Stimulated activated CD4-positive, alpha-beta T cell treated with anti-CD3 and anti-CD28 coated beads, TNF-alpha, amount 100 ng/mL, for 24 hours (primary cell): ENCODE results near the gene EDN1.
"Not testable (repeated sequence)": the region's sequence is repeated elsewhere in the genome, so short reads cannot be mapped to it uniquely, and the experiment has no call there.

ENCODE experiments used
- DNase-seq, 3 experiments: peaks; one replicate each; pipeline ENCODE4 v3.0.0-alpha.2; 2020; ENCODE audit warnings: low read depth in 3 of 3

Gene EDN1

DNA sequence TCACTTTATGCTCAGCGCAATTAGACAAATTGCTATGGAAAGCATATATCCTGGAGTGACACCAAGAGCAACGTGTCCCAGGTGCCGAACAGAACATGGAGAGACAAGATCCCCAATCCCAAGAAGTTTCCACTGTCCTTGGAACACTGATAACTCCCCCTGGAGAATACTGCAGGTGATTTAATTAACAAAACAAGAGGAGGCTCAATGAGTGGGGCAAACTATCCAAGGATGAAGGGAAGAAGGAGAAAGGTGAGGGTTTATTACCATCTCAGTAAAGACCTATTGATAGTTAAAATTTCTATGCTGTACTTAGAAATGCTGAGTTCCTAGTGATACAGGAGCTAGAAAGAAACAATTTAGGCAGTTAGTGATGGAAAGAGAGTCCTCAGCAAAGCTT lies 35.7 kb downstream of the EDN1 start:
- no peak for DNase-seq

GRCh38 chr6:12327391-12327790 lies 37.2 kb downstream of the EDN1 start:
- DNase-seq = no peak

DNA sequence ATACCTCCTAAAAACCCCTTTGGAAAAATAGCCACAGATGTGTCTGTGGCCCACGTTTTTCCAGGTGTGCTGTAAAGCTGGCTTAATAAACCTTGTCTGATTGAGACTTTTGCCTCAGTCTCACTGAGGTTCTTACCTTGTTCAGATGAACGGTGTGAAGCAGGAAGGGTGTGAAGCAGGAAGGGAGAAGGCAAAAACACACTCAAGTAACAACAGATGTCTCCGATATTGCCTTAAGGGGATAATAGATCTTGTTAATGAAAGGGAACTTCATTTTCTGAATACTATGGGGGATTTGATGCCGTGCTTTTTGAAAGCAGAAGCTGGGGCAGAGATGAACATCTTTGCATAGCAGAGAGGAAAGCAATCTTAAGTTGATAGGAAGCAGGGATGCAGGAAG lies 37.8 kb downstream of the EDN1 start:
- no peak for DNase-seq

GRCh38 chr6:12328701-12329100 lies 38.5 kb downstream of the EDN1 start:
- DNase-seq = no peak

GRCh38 chr6:12331474-12331873 lies 41.3 kb downstream of the EDN1 start:
- DNase-seq = no peak

- no peak for DNase-seq
Observed at GRCh38 chr6:12331951-12332749, 42.0 kb downstream of the EDN1 start.

DNA sequence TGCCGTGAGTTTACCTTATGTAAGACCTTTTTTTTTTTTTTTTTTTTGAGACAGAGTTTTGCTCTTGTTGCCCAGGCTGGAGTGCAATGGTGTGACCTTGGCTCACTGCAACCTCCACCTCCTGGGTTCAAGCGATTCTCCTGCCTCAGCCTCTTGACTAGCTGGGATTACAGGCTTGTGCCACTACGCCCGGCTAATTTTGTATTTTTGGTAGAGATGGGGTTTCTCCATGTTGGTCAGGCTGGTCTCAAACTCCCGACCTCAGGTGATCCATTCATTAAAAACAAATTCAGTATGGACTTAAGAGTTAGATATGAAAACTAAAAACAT lies 42.6 kb downstream of the EDN1 start:
- not testable (repeated sequence) for DNase-seq

DNA sequence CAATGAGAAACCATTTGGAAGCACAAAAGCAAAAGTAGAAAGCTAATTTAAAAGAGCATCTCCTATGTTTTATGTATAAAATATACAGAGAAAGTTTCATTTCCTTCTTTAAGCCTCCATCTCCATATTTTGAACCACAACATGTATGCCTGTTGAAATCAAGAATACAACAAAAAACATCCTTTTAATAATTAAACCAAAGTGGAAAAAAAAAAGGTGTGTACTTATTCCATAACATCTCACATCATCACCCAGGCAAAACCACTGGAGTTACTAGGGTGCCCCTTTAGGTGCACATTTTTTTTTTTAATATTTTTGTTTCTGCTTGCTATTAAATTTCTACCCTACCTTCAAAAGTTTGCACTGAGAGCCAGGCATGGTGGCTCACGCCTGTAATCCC lies 43.0 kb downstream of the EDN1 start:
- DNase-seq = no peak

DNA sequence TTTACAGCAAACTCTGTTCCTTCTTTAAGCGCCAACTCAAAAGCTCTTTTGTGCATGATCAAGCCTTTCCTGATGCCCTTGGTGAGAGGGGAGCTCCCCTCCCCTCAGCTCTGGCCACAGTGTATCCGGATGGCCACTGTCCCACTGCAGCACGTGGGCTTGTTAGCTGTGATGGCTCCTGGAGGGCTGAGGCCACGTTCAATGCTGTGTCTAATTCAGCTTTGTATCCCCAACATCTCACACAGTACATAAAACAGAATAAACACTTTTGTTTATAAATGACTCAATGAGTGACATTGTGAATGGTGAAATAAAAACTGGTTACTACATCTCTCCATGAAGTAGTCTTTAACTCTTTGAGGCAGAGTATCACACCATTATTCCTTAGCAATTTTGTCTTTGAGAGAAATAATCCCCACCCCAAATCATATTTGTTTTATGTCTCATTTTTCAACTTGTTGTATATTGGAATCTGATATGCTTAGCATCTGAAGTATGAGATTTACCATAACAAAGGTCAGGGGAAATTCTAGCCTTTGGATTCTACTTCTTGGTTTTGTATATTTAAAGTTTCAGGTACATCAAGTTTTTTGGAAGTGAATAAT lies 44.5 kb downstream of the EDN1 start:
- DNase-seq = no peak

GRCh38 chr6:12335131-12335527 lies 45.0 kb downstream of the EDN1 start:
- DNase-seq = no peak

- no peak for DNase-seq
Observed at GRCh38 chr6:12335717-12336116, 45.6 kb downstream of the EDN1 start.

- no peak for DNase-seq
Observed at GRCh38 chr6:12336121-12336971, 46.2 kb downstream of the EDN1 start.

- no peak for DNase-seq
Observed at GRCh38 chr6:12339022-12339421, 48.9 kb downstream of the EDN1 start.

- DNase-seq = no peak
Observed at GRCh38 chr6:12339808-12340487, 49.8 kb downstream of the EDN1 start.

- DNase-seq = no peak
Observed at GRCh38 chr6:12340488-12340818, 50.3 kb downstream of the EDN1 start.

DNA sequence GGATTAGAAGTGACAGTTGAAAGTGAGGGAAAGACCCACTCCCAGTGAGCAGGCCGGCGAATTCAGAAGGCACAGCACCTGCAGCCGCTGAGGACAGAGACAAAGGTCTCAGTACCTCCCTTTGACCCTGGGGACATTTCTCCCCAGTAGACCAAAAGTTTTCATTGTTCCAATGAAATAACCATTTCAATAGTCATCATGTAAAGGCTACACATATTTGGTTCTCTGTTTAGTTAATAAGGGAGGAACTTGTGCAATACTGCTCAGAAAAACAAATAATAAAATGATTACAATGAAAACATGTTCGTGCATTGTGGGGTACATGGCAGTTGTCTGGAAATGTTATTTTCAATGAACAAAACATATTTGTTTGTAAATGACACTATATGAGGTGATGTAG lies 52.5 kb downstream of the EDN1 start:
- no peak for DNase-seq

DNA sequence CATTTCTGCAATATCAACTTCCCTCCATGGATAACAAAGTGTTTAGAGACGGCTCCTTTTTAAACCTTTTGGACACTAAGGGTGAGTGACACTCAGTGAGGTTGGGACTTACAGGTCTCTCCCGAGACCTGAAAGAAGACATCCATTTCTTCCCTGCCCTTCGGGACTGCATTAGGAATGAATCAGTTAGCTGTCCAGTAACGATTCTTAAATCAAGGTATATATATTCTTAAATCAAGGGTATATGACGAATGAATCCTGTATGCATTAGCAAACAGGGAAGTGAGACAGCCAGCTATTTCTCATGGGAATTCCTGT lies 52.9 kb downstream of the EDN1 start:
- DNase-seq = no peak

GRCh38 chr6:12343440-12344162 lies 53.4 kb downstream of the EDN1 start:
- DNase-seq = no peak

- DNase-seq = no peak
Observed at GRCh38 chr6:12344296-12344695, 54.1 kb downstream of the EDN1 start.

DNA sequence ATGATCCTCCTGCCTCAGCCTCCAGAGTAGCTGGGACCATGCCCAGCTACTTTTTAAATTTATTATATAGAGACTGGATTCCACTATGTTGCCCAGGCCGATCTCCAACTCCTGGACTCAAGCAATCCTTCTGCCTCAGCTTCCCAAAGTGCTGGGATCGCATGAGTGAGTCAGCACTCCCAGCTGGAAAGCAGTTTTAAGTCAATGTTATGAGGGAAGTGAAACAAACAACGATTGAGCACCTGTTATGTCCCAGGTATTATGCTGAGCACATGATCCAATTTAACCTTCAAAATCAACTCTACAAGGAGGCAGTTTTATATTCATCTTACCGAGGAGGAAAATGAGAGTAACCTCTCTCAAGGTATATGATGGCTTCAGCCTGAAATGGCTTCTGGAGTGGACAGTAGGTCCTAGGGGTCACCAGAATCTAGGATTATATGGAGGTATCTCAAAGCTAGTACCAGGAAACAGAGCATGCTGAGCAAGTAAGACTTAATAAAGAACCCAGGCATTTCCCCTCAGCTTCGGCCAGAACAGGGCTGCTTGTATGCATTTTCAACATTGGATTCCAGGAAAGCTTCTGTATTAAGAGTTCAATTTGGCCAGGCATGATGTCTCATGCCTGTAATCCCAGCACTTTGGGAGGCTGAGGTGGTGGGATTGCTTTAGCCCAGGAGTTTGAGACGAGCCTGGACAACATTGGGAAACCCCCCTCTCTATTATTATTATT lies 55.0 kb downstream of the EDN1 start:
- no peak for DNase-seq

DNA sequence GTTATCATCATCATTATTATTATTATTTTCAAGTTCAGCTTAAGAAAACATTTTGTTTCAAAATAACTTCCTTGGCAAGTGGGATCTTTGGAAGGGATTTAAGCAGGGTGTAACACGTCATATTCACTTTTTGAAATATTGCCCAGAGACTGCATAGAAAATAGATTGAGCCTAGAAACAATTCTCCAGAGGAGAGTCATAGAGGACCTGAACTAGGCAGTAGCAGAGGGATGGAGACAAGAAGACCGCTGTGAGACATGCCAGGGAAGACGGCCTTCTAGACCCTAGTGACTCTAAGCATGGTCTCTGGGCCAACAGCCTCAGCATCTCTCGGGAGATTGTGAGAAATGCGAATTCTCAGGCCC lies 55.5 kb downstream of the EDN1 start:
- DNase-seq = no peak
